GM19395 (cell line): Measurements from ENCODE around the gene NDST1.
"Not testable (repeated sequence)": the region's sequence is repeated elsewhere in the genome, so short reads cannot be mapped to it uniquely, and the experiment has no call there.

ENCODE experiments used
- ATAC-seq: cut with Tn5 transposase; IDR thresholded peaks from one replicate; pipeline ENCODE4 v1.9.1; 2021; ENCODE audit warnings: mild to moderate bottlenecking, moderate library complexity; ENCODE audit not compliant: unreplicated experiment

The NDST1 gene

DNA sequence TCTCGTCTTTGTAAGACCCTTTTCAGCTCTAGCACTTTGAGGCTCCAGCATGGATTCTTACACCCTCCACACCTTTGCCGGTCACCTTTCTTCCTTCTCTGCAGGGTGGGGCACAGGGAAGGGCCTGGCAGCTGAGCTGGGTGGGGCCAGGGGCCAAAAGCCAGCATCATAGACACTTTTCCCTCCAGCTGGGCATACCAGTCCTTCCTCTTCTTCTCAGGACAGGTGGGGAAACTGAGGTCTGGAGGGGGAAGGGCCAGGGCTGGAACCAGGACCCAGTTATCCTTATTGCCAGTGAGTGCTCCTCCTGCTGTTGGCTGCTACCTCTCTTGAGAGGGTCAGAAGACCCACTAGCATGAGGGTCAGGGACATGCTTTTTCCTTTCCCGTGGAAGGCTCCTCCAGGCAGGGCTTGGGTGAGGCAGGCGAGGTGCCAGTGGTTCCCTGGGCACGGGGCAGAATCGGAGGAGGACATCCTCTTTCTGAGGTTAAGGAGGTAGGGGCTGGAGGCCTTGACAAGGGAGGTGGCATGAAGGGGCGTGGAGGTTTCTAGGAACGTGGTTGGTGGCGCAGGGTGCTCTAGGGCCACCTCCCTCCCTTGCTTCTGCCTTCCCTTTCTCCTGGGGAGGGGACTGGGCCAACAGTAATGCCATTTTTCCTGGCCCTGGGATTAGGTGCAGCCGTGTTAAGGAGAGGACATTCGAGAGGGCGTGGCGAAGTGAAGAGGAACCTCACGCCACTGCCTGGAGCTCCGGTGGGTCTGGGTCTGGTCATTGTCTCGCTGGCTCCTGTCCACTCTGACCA, at the start of gene NDST1:
Gene NDST1 (plus strand): TSS at position 658 of the 803 bp plus-strand sequence. CDS start 13,124 bp downstream, outside the sequence.
- no peak for ATAC-seq

- peak; percentile 64 for ATAC-seq
Observed at GRCh38 chr5:150458802-150459557, 49.0 kb upstream of the NDST1 start.

GRCh38 chr5:150460781-150461180, 47.1 kb upstream of the NDST1 start:
- ATAC-seq: no peak

DNA sequence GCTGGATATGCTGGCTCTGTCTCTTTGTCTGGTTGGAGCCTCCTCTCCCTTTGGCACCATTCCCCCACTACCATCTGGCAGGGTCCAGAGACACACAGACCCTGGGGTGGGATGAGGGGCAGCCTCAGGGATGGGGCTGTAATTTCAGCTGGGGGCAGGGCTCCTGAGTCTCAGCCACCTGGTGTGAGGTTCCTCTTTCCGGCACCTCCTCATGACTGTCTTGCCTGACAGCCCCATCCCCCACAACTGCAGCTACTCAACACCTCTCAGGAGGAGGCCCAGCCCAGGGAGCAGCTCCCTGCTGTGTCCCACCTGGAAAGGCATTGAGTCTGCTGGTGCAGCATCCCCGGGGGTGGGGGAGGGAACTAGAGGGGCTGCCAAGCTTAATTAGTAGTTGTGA, 46.7 kb upstream of the NDST1 start:
- ATAC-seq: peak; percentile 91

GRCh38 chr5:150464554-150465012, 43.3 kb upstream of the NDST1 start:
- ATAC-seq: no peak

DNA sequence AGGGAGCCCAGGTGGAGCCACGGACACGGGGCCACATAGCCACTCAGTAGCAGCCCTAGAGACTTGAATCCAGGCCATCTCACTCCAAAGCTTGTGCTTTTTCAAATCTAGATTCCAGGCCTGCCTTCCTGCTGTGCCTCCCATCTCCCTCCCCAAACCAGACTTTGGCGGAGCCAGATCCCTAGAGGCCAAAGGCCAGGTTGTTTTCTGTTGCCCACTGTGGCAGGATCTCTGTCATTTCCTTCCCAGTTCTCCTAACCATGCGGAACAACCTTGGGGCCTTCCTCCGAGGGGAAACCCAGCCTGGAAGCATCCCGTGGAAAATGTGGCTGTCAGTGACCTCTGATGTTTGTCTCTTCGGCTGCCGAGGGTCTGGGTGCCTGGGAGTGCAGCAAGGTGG, 42.0 kb upstream of the NDST1 start:
- ATAC-seq: no peak

GRCh38 chr5:150468206-150468605, 39.7 kb upstream of the NDST1 start:
- no peak for ATAC-seq

DNA sequence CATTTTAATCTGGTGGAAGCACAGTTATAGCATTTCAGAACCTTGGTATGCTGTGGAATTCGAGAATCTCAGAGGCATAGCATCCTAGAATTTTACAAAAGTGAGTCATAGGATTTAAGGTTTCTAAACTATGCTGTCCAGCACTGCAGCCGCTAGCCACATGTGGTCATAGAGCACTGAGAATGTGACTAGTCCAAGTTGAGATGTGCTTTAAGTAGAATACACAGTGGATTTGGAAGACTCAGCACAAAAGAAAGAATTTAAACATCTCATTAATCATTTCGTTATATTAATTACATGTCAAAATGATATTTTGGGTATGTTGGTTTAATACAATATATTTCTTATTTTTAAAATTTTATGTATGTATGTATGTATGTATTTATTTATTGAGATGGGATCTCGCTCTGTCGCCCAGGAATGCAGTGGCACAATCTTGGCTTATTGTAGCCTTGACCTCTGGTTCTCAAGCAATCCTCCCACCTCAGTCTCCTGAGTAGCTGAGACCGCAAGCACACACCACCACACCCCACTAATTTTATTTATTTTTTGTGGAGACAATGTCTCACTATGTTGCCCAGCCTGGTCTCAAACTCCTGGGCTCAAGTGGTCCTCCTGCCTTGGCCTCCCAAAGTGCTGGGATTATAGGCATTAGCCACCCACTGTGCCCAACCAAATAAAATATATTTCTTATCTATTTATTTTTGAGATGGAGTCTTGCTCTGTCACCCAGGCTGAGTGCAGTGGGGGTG, 38.0 kb upstream of the NDST1 start:
- no peak for ATAC-seq

DNA sequence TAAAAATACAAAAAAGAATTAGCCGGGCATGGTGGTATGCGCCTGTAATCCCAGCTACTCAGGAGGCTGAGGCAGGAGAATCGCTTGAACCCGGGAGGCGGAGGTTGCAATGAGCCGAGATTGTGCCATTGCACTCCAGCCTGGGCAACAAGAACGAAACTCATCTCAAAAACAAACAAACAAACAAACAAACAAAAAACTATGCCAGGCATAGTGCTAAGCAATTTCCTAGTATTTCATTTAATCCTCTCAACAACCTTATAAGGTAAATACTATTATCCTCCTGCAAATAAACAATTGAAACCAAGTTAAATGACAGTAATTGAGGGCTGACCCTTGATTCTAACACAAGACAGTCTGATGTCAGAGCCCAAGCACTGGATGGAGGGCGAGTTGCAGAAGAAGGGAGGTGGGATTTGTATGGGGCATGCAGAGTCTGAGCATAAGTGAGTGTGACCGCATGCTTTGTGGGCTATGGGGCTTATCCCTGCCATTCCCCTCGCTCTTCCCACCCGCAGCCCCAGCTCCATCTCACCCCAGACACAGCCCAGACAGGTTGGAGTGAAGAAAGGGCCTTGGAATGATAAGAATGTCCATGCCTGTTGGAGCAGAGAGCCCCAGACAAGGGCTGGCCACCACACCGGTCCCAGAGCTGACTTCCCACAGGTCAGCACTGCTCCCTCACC, 34.1 kb upstream of the NDST1 start:
- no peak for ATAC-seq

GRCh38 chr5:150476568-150476967, 31.4 kb upstream of the NDST1 start:
- ATAC-seq: not testable (repeated sequence)

DNA sequence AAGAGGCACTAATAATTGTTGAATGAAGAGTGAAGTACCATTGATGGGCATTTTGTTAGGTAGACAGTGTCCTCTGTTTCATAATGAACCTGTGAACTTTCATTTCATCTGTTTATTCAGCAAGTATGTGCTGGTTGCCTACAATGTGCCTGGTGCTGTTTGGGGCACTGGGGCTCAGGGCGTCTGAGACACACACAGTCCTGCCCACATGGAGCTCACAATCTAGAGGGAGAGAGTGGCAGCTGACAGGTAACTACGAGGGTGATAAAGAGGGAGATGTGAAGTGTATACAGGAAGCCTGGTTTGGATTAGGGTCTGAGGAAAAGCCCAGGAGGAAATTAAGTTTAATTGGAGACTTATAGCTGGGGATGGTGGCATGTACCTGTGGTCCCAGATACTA, 28.5 kb upstream of the NDST1 start:
- ATAC-seq: no peak

GRCh38 chr5:150481708-150481965, 26.3 kb upstream of the NDST1 start:
- ATAC-seq: no peak

GRCh38 chr5:150481972-150482406, 25.9 kb upstream of the NDST1 start:
- no peak for ATAC-seq

- no peak for ATAC-seq
Observed at GRCh38 chr5:150484964-150485692, 22.8 kb upstream of the NDST1 start.

DNA sequence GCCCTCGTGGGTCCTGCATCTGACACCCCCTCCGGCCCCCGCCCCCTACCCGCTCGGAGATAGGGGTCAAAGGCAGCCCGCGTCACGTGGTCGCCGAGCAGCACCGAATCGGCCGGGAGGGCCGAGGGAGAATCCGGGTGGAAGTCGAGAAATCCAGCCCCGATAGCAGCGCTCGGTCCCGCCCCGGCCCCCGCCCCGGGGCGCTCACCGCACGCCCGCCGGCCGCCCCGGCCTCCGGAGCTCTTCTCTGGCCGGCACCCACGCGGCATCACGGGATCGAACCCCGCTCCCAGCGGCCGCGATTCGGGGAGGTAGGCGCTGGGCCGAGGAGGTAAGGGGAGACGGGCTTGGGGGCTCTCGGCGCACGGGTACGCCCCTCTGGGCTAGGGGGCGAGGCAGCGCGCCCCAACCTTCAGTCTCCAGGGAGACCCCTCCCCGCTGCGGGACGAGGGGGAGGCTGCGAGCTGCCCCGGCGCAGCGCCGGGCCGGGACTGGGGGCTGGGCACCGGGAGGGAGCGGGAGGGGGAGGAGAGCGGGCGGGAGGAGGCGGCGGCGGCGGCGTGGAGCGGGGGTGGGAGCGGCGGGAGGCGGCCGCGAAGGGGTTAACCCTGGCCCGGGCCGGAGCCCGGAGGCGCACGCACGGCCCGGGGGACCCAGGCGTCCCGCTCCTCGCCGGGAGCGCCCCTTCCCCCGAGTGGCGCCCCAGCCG, 22.1 kb upstream of the NDST1 start:
- no peak for ATAC-seq

DNA sequence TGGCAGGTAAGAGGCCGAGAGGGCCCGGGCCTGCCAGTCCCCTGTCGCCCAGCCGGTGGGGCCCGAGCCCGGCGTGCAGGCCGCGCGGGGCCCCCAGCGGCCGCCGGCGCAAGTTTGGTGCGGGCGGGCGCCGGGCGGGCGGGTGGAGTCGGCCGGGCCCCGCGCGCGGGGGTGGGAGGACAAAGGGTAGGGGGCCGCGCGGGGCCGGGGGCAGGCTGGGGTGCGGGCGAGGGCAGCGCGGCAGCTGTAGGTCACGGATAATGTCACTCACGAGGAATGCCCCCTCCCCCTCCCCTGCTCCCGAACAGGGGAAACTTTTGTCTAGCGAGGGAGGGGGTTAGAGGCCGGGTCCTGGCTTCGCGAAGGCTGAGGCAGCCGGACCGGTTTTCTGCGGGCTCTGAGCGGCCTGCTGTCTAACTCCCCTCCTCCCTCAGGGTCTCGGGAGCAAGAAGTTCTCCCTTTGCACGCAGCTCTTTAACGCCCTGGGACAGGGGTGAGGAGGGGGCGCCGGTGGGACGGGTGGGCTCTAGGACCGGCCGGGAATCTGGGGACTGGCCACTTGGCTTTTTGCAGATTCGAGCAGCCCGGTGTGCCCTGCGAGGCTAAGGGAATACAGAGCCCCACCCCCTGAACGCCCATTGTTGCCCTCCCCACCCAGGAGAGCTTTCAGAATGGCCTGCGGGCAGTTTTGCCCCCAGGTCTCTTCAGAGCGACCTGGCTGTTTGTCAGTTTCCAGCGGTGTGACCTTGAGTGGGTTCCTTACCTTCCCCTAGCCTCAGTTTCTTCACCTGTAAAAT, 21.3 kb upstream of the NDST1 start:
- ATAC-seq: no peak

- ATAC-seq: peak; percentile 33
Observed at GRCh38 chr5:150487199-150488061, 20.5 kb upstream of the NDST1 start.
